Midbrain (tissue), 1 donor: ENCODE measurements around the gene SYNE1.

ENCODE experiments used
- DNase-seq: peaks from one replicate; lab custom pipeline; 2025; lab: John Stamatoyannopoulos, UW

SYNE1 gene

GRCh38 chr6:152273638-152274037 lies 363.5 kb downstream of the SYNE1 start:
- DNase-seq, result no peak

GRCh38 chr6:152273002-152273401 lies 364.2 kb downstream of the SYNE1 start:
- DNase-seq, result no peak

DNA sequence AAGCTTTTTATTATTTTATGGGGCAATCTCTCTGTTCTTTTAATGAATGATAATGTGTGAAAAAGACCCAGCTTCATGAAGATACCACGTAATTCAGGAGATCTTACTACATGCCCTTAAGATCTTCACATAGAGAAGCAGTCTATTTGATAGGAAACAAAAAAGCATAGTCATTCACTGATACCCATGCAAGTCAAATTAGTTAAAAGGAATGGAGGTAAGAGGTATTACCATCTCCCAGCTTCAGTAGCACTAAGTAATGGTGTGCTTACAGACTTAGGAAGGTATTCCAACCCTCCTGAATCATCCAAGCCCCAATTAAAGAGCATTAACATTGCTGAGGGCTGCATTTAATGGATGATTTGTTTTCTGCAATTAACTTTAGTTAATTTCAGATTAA lies 364.7 kb downstream of the SYNE1 start:
- DNase-seq, result no peak

DNA sequence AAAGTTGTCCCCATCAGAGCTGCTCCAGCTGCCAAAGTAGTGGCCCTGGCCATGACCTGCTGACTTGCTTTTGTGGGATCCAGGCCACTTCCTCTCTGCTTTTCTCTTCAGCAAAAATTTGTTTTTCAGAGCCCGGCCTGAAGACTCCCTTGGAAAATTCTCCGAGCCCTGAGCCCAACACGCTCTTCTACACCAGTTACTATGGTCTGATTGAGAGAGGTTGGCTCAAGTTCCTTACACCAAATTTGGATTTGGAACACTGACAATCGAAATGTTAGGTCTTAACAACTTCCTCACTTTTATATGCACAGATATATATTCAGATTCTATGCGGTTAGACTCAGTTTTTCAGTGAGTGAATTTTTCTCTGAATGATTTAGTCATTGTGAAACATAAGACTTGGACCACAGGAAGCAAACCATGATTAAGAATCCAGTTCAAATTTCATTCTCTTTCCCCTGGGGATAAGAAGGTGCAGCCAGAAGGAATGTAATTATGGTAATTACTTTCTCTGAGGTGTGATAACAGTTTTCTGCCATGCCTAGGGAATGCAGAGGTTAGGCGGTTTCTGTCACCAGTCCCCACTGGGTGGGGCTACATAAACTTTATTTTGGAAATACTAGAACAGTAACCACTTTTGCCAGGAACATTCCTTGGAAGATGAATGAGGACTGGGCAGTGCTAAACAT lies 365.2 kb downstream of the SYNE1 start:
- DNase-seq, result no peak

- DNase-seq, result no peak
These were observed 366.7 kb downstream of the SYNE1 start for GRCh38 chr6:152270301-152270925.

- DNase-seq, result no peak
These were observed 368.2 kb downstream of the SYNE1 start for GRCh38 chr6:152268846-152269442.

GRCh38 chr6:152267967-152268845 lies 369.0 kb downstream of the SYNE1 start:
- peak; percentile 57 for DNase-seq

DNA sequence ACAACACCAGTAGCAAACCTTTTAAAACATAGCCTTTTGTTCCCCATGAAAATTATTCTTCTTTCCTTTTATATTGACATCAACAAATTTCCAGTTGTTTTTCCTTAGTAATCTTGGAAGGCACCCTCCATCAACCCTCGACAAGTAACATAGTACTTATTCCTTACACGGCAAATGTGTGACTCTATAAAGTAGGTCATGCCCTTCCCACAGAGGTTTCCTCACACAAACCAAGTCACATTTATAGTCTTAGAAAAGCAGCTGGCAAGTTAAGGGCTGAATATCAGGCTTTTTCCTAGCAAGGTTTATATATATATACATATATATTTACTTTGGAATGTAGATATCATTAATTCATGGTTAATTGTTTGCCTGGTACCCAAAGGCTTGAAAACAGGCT lies 371.5 kb downstream of the SYNE1 start:
- DNase-seq, result no peak

- no peak for DNase-seq
These were observed 373.6 kb downstream of the SYNE1 start for GRCh38 chr6:152263582-152263981.

GRCh38 chr6:152261179-152261578 lies 376.0 kb downstream of the SYNE1 start:
- no peak for DNase-seq

GRCh38 chr6:152259234-152259633 lies 377.9 kb downstream of the SYNE1 start:
- no peak for DNase-seq

- no peak for DNase-seq
These were observed 379.6 kb downstream of the SYNE1 start for GRCh38 chr6:152257581-152257980.

GRCh38 chr6:152250127-152250526 lies 387.0 kb downstream of the SYNE1 start:
- no peak for DNase-seq

GRCh38 chr6:152248980-152249379 lies 388.2 kb downstream of the SYNE1 start:
- no peak for DNase-seq

- no peak for DNase-seq
These were observed 390.4 kb downstream of the SYNE1 start for GRCh38 chr6:152246554-152247337.

- DNase-seq, result no peak
These were observed 392.0 kb downstream of the SYNE1 start for GRCh38 chr6:152244998-152245630.

DNA sequence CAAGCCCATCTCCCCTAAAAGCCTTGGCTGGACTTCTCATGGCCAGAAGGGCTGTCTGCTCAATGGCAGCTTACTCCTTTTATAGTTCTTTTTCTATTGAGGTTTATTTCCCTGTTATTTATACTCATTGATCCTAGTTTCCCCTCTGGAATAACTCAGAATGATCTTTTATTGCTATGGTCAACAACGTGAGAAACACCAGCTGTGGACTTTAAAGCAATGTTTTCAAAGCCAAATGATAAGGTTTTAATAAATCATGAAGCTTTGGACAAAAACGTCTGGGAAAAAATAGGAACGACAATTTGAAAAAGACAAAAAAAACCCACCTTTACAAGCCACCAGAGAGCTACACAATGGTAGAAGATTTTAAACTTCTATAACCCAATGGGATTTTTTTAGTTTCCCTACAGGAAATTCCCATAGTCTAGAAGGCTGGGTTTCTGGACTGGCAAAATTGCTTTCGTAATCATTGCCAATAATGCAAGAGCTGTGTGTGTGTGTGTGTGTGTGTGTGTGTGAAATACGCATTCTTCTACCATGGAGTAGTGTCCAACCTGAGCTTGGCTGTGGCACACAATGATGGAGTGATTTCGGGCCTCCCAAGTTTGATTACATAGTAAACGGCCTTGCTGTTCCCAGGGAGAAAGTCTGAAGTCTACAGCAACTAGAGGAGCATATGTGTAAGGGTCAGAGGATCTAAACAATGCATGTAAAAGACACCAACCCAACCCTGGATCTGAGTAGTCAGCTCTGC lies 396.0 kb downstream of the SYNE1 start:
- no peak for DNase-seq

DNA sequence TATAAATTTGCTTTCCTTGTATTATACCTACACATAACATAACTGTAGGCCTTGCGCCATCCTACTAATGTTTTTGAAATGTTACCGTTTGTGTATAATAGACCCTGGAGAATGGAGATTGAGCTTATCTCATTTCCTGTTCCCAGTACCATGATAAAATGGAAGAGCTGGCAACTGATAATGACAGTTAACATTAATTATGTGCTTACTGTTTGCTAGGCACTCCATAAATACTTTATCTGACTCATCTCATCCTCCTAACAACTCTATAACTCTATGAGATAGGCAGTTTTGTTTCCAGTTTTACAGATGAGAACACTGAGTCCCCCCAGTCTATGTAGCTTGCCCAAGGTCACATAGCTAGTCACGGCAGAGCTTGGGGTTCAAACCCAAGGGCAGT lies 396.7 kb downstream of the SYNE1 start:
- no peak for DNase-seq

- DNase-seq, result no peak
These were observed 400.6 kb downstream of the SYNE1 start for GRCh38 chr6:152236370-152237097.
